Epithelial cell of esophagus (primary cell): ENCODE data around the gene SLC4A2.

Experiments used
- DNase-seq: peaks from one replicate; pipeline ENCODE4 v3.0.0; 2010; ENCODE audit warnings: low read depth
- H3K4me3 ChIP-seq: 2 replicates; pipeline ENCODE4 v1.5.1; 2011; ENCODE audit warnings: mild to moderate bottlenecking, low read length, control low read depth
- TF ChIP-seq, protein P1 (sequence below): IDR thresholded peaks from 2 replicates; pipeline ENCODE4 v1.5.1; 2011; ENCODE audit warnings: low read depth, mild to moderate bottlenecking, low read length, control low read depth, inconsistent platforms; ENCODE audit not compliant: insufficient read depth; ENCODE audit errors: missing control alignments

The SLC4A2 gene

DNA sequence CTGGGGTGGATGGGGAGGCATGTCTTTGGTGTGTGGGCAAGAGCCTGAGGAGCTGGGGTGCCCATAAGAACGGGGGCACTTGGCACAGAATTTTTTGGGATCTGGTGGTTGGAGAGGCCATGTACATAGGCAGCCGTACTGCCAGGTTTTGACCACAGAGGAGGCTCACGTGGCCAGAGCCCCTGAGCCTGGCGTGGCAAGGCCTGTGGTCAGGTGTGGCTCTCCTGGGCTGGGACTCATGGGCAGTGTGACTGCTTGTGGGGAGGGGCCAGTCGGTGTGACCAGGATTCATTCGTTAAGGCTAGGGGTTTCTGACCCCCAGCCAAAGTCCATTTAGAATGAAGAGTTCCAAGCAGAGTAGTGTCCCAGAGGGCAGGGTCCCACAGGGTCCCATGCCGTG lies 65.1 kb downstream of the SLC4A2 start:
- TF ChIP-seq, protein P1, sequence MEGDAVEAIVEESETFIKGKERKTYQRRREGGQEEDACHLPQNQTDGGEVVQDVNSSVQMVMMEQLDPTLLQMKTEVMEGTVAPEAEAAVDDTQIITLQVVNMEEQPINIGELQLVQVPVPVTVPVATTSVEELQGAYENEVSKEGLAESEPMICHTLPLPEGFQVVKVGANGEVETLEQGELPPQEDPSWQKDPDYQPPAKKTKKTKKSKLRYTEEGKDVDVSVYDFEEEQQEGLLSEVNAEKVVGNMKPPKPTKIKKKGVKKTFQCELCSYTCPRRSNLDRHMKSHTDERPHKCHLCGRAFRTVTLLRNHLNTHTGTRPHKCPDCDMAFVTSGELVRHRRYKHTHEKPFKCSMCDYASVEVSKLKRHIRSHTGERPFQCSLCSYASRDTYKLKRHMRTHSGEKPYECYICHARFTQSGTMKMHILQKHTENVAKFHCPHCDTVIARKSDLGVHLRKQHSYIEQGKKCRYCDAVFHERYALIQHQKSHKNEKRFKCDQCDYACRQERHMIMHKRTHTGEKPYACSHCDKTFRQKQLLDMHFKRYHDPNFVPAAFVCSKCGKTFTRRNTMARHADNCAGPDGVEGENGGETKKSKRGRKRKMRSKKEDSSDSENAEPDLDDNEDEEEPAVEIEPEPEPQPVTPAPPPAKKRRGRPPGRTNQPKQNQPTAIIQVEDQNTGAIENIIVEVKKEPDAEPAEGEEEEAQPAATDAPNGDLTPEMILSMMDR: no peak
- DNase-seq: no peak
- H3K4me3 ChIP-seq: no peak overlapping the region

DNA sequence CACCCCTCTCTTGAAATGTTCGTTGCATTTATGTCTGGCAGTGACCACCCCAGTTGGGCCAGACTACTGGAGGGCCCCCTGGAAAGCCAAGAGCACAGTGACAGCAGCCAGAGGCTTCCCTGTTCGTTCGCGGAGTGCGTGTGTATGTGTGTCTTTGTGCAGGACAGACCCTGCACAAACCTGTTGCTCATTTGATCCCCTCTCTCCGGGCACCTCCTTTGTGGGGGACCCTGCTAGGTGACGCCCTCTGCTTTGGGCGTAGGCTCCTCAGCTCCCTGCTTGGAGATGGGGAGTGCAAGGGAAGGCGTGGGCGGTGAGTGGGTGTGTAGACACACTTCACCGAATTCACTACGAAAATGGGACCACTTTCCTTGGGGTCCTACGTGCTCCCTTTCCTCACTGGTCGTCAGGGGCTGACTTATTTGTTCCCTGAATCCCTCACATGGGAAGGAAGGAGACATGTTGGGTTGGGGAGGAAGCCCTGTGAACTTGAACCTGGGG lies 65.6 kb downstream of the SLC4A2 start:
- DNase-seq: no peak
- peak overlapping the region; percentile 2 for H3K4me3 ChIP-seq
- TF ChIP-seq, protein P1: no peak

DNA sequence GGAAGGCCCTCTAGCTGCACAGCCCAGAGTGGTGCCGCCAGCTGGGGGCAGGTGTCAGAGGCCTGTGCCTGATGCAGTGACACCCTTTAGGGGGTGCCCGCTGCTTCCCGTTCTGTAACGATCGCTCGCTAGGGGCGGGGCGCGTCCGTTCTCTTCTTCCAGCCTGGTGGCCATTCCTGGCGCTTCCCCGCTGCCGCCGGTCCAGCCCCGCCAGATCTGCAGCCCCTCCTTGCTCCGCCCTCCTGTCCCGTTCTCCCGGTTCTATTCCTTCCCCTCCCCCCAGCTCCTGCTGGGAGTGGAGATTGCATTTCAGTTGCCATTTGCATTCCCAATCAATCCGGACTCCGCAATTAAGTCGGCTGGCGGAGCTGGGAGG lies 66.1 kb downstream of the SLC4A2 start:
- no peak for DNase-seq
- TF ChIP-seq, protein P1: peak; percentile 15
- peak overlapping the region; percentile 2 for H3K4me3 ChIP-seq

DNA sequence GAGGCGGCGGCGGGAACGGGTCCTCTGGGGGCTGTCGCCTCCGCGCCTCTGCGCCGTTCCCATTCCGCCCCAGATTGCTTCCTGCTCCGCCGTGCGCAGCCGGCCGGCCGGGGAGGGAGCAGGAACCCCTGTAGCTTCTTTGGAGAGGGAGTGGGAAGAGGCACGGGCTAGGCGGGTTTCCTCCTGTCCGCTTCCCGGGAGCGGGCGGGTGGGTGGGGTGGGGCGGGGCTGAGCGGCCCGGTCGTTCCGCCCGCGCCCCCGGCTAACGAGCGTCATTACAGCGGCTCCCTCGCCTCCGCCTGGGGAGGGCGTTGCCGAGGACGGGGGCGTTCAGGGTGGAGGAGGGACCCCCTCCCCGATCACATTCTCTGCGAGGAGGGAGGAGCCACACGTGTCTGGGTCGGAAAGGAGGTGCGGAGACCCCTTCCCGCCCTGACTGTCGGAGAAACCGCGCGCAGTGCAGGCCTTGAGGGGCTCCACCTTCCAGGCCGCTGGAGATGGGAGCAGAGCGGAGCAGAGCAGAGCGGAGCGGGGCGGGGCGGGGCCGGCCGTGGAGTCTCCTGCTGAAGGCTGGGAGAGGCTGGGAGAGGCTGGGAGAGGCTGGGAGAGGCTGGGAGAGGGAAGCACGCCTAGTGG lies 66.6 kb downstream of the SLC4A2 start:
- no peak overlapping the region for H3K4me3 ChIP-seq
- TF ChIP-seq, protein P1: no peak
- DNase-seq: no peak
